Activated T-cell treated with anti-CD3 and anti-CD28 coated beads, Interleukin-2, amount 50 U/mL, for 72 hours (primary cell): ENCODE data around the gene RAI1. TPM values are rescaled to one million over a fixed set of nuclear protein-coding genes. Genes with fewer than 3 reads are reported as not detected.

Experiments
- ATAC-seq, 2 donors: fragments of 150-1000 bp; cut with Tn5 transposase; replicated peaks in 1 of 2; 2 replicates each; pipeline ENCODE4 v1.10.0; 2021; ENCODE audit warnings: moderate library complexity in 2 of 2, mild to moderate bottlenecking in 1 of 2
- DNase-seq, 2 donors: peaks; one replicate each; pipeline ENCODE4 v3.0.0; 2021 to 2022; ENCODE audit warnings: mixed read lengths in 1 of 2
- H3K27ac Mint-ChIP-seq: one replicate; pipeline ENCODE4 v1.8.0; 2022; ENCODE audit warnings: mild to moderate bottlenecking, moderate library complexity, mixed read lengths
- H3K27me3 Mint-ChIP-seq: one replicate; pipeline ENCODE4 v1.8.0; 2022; ENCODE audit warnings: low read depth, mixed read lengths
- H3K36me3 Mint-ChIP-seq, 2 donors: one replicate each; pipeline ENCODE4 v1.8.0; 2022; ENCODE audit warnings: mixed read lengths in 2 of 2, mild to moderate bottlenecking in 1 of 2; ENCODE audit not compliant: insufficient read depth in 2 of 2
- H3K4me1 Mint-ChIP-seq: one replicate; pipeline ENCODE4 v1.8.0; 2022; ENCODE audit warnings: low read depth, mixed read lengths
- H3K4me3 Mint-ChIP-seq, 2 donors: one replicate each; pipeline ENCODE4 v1.8.0; 2022; ENCODE audit warnings: mild to moderate bottlenecking in 2 of 2, mixed read lengths in 2 of 2, moderate library complexity in 2 of 2
- H3K9me3 Mint-ChIP-seq, 2 donors: one replicate each; pipeline ENCODE4 v1.8.0; 2022; ENCODE audit warnings: mixed read lengths in 2 of 2
- total RNA-seq, 2 donors: library from RNA; stranded (reverse); gene quantifications; one replicate each; pipeline ENCODE4 v1.2.3, GENCODE V29; 2022

Gene RAI1
- total RNA-seq, 2 donors from 2014 or later: 19.5 to 21.3 TPM

- Mint-ChIP-seq H3K27me3 (no peaks in the 10 kb centered on the region), H3K36me3 (no peaks in the 10 kb centered on the region), H3K4me3 (no peak overlapping the region), H3K9me3 (peaks cover 6 to 11% of the 10 kb centered on the region in 2 donors), H3K4me1 (no peaks in the 10 kb centered on the region), H3K27ac (no peak overlapping the region)
- ATAC-seq (no peak), DNase-seq (no peak)
Measured at GRCh38 chr17:17647524-17648178, 33.6 kb upstream of the RAI1 start.

DNA sequence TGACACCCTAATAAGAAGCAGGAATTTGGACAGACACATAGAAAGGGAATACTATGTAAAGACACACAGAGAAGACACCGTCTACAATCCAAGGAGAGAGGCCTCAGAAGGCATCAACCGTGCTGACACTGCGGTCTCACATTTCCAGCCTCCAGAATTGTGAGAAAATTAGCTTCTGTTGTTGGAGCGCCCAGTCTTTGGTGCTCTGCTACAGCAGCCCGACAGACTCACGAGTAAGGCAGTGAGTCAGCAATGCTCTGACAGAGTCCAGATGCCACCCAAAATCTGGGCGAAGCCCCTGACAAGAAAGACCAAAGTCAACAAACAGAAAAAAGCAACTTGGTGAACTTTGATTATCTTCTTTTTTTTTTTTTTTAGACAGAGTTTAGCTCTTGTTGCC is 32.5 kb upstream of the RAI1 start:
- Mint-ChIP-seq H3K4me1 (no peaks in the 10 kb centered on the region), H3K27ac (no peak overlapping the region), H3K36me3 (no peaks in the 10 kb centered on the region), H3K4me3 (no peak overlapping the region), H3K9me3 (peaks cover 6 to 11% of the 10 kb centered on the region in 2 donors), H3K27me3 (no peaks in the 10 kb centered on the region)
- DNase-seq (no peak), ATAC-seq (no peak)

DNA sequence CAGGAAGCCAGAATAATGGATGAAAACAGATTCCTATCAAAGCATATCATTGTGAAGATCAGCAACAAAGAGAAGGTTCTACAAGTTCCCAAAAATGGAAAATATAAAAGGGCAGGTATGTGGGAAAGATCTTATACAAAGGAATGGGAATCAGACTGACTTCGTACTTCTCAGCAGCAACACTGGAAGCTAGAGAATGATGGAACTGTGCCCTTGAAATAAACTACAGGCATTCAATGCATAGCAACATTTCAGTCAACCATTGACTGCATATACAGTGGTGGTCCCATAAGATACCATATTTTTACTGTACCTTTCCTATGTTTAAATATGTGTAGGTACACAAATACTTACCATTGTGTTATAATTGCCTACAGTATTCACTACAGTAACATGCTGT is 30.3 kb upstream of the RAI1 start:
- H3K9me3 Mint-ChIP-seq: peaks cover 6 to 9% of the 10 kb centered on the region in 2 donors
- no peaks in the 10 kb centered on the region for H3K27me3 Mint-ChIP-seq
- H3K27ac Mint-ChIP-seq: no peak overlapping the region
- no peak for ATAC-seq
- H3K4me3 Mint-ChIP-seq: no peak overlapping the region
- DNase-seq: no peak
- H3K4me1 Mint-ChIP-seq: no peaks in the 10 kb centered on the region
- H3K36me3 Mint-ChIP-seq: no peaks in the 10 kb centered on the region

- Mint-ChIP-seq H3K4me1 (no peaks in the 10 kb centered on the region), H3K27me3 (no peaks in the 10 kb centered on the region), H3K27ac (no peak overlapping the region), H3K9me3 (peaks cover 6 to 9% of the 10 kb centered on the region in 2 donors), H3K4me3 (no peak overlapping the region), H3K36me3 (no peaks in the 10 kb centered on the region)
- DNase-seq (no peak), ATAC-seq (no peak)
Measured at GRCh38 chr17:17653343-17653742, 27.9 kb upstream of the RAI1 start.

GRCh38 chr17:17659340-17659739 is 21.9 kb upstream of the RAI1 start:
- no peak for DNase-seq
- ATAC-seq: no peak
- no peak overlapping the region for H3K27ac Mint-ChIP-seq
- peaks cover 3 to 7% of the 10 kb centered on the region in 2 donors for H3K9me3 Mint-ChIP-seq
- H3K4me3 Mint-ChIP-seq: no peak overlapping the region
- no peaks in the 10 kb centered on the region for H3K27me3 Mint-ChIP-seq
- H3K4me1 Mint-ChIP-seq: peaks cover 15% of the 10 kb centered on the region
- peaks cover 2 to 6% of the 10 kb centered on the region in 2 donors for H3K36me3 Mint-ChIP-seq

DNA sequence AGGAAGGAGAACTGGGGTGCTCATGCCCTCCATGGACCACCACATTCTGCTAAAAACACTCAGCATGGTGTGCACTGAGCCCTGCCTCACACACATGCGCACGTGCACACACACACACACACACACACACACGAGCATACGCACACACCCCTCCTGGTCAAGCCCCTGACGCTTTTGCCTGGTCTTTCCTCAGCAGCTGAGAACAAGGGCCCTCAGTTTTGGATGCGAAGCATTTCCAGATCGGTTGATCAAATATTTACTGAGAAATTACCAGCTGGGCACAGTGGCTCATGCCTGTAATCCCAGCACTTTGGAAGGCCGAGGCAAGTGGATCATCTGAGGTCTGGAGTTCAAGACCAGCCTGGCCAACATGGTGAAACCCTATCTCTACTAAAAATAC is 20.1 kb upstream of the RAI1 start:
- no peak for DNase-seq
- H3K4me3 Mint-ChIP-seq: no peak overlapping the region
- H3K27ac Mint-ChIP-seq: no peak overlapping the region
- no peak for ATAC-seq
- H3K27me3 Mint-ChIP-seq: no peaks in the 10 kb centered on the region
- peaks cover 2 to 6% of the 10 kb centered on the region in 2 donors for H3K36me3 Mint-ChIP-seq
- peaks cover 3 to 7% of the 10 kb centered on the region in 2 donors for H3K9me3 Mint-ChIP-seq
- peaks cover 15% of the 10 kb centered on the region for H3K4me1 Mint-ChIP-seq

DNA sequence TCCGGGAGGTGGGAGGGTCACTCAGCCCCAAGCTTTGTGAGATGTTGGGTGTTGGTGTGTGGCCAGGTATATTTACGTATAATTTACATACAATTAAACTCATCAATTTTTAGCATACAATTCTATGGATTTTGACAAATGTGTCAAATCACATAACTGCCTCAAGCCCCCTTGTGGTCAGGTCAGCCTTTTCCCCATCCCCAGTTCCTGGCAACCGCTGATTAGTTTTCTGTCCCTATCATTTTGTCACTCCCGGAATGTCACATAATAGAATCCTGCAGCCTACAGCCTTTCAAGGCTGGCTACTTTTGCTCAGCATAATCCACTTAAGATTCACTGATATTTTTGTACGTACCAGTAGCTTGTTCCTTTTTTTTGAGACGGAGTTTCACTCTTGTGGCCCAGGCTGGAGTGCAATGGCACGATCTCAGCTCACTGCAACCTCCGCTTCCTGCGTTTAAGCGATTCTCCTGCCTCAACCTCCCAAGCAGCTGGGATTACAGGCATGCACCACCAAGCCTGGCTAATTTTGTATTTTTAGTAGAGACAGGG is 19.3 kb upstream of the RAI1 start:
- H3K36me3 Mint-ChIP-seq: peaks cover 2 to 6% of the 10 kb centered on the region in 2 donors
- peaks cover 15% of the 10 kb centered on the region for H3K4me1 Mint-ChIP-seq
- ATAC-seq: no peak
- no peak overlapping the region for H3K4me3 Mint-ChIP-seq
- H3K27me3 Mint-ChIP-seq: no peaks in the 10 kb centered on the region
- peaks cover 3 to 7% of the 10 kb centered on the region in 2 donors for H3K9me3 Mint-ChIP-seq
- DNase-seq: no peak
- no peak overlapping the region for H3K27ac Mint-ChIP-seq

DNA sequence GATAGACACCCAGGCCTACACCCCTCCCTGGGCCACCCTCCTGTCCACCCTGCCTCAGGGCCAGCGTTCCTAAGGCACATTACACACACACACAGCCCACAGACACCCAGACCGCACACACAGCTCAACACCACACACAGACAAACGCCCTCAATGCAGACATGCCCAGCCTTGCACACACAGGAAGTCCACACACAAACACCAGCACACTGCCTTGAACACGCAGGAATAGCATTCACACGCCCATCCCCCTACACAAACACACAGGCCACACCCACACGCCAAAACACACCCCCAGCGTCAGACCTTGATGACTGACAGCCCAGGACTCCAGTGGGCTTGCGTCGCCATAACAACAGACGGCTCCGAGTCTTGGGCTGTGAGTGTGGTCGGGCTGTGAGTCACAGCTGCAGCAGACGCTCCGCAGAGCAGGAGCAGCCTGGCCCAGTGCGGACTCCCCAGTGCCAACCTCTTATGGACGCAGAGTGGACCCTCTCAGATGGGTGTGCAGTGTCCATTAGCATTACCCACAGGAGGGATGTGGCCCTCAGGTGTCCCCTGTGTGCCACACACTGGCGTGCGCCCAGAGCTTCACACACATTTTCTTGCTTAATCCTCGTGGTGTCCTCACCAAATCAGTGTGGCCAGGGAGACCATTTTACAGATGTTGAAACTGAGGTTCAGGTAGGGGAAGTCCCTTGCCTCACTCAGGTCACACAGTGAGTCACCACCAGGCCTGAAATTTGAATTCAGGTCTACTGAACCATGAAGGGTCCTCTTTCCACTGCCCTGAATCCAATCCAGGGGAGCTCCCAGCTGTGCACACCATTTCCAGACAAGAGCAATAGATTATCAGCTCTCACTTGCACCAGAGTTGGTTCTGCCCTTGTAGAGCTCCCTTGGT is 17.8 kb upstream of the RAI1 start:
- Mint-ChIP-seq H3K4me1 (peaks cover 15% of the 10 kb centered on the region), H3K27me3 (no peaks in the 10 kb centered on the region), H3K27ac (no peak overlapping the region), H3K9me3 (peaks cover 3 to 7% of the 10 kb centered on the region in 2 donors), H3K4me3 (peak overlapping the region; percentile 14 to 56), H3K36me3 (peaks cover 2 to 6% of the 10 kb centered on the region in 2 donors)
- ATAC-seq (peak; percentile 98 to 99), DNase-seq (peak; percentile 79 to 88)

- no peak overlapping the region for H3K27ac Mint-ChIP-seq
Measured at GRCh38 chr17:17664064-17664452, 17.2 kb upstream of the RAI1 start.

DNA sequence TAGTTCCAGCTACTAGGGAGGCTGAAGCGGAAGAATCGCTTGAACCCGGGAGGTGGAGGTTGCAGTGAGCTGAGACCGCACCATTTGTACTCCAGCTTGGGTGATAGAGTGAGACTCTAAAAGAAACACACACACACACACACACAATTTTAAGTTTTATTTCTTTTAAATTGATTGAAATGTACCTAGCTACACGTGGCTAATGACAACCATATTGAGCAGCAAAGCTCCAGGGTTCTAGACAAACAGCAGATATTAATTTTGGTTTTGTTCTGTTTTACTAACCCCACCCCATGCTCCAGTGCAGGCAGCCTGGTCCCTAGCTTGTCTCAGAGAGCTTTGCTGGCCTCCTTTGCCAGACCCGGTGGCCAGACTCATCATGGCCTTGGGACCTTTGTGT is 16.0 kb upstream of the RAI1 start:
- DNase-seq: no peak
- no peaks in the 10 kb centered on the region for H3K36me3 Mint-ChIP-seq
- no peak overlapping the region for H3K4me3 Mint-ChIP-seq
- no peaks in the 10 kb centered on the region for H3K9me3 Mint-ChIP-seq
- ATAC-seq: no peak
- no peaks in the 10 kb centered on the region for H3K27me3 Mint-ChIP-seq
- peaks cover 21% of the 10 kb centered on the region for H3K4me1 Mint-ChIP-seq
- no peak overlapping the region for H3K27ac Mint-ChIP-seq

More at GRCh38 chr17:17664064-17664452, 17.2 kb upstream of the RAI1 start:
- H3K9me3 Mint-ChIP-seq: peaks cover under 1 to 3% of the 10 kb centered on the region in 2 donors
- H3K36me3 Mint-ChIP-seq: peaks cover 0 to 2% of the 10 kb centered on the region in 2 donors
- peaks cover 16% of the 10 kb centered on the region for H3K4me1 Mint-ChIP-seq
- ATAC-seq (no peak), DNase-seq (no peak)
- no peaks in the 10 kb centered on the region for H3K27me3 Mint-ChIP-seq
- no peak overlapping the region for H3K4me3 Mint-ChIP-seq

DNA sequence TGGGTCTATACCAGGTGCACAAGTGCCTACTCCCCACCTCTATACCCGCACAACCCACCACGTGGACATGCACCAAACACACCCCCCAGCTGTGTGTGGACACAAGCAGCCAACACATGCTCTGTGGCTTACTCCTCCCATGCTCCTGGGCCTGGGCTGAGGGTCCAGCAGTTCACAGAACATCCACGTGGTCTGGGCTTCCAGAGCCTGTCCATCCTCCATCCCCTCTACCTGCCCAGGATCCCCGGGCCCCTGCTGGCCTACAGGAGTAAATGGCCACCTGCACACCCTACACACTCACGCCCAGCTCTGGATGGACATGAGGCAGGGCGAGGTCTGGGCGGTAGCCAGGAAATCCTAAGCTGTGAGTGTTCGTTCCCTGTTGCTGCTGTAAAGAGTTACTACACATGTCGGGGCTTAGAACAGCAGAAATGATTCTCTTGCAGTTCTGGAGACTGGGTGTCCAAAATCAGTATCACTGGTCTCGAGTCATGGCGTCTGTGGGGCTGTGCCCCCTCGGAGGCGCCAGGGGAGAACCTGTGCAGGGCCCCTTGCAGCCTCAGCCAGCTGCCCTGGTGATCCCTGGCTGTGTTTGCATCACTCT is 15.0 kb upstream of the RAI1 start:
- H3K9me3 Mint-ChIP-seq: no peaks in the 10 kb centered on the region
- DNase-seq (no peak), ATAC-seq (no peak)
- no peaks in the 10 kb centered on the region for H3K36me3 Mint-ChIP-seq
- no peak overlapping the region for H3K27ac Mint-ChIP-seq
- no peak overlapping the region for H3K4me3 Mint-ChIP-seq
- peaks cover 21% of the 10 kb centered on the region for H3K4me1 Mint-ChIP-seq
- peaks cover 3% of the 10 kb centered on the region for H3K27me3 Mint-ChIP-seq

- Mint-ChIP-seq H3K36me3 (no peaks in the 10 kb centered on the region), H3K27ac (no peak overlapping the region), H3K4me3 (no peak overlapping the region), H3K9me3 (no peaks in the 10 kb centered on the region), H3K4me1 (peaks cover 21% of the 10 kb centered on the region), H3K27me3 (peaks cover 6% of the 10 kb centered on the region)
- ATAC-seq (no peak), DNase-seq (no peak)
Measured at GRCh38 chr17:17667231-17667630, 14.0 kb upstream of the RAI1 start.

DNA sequence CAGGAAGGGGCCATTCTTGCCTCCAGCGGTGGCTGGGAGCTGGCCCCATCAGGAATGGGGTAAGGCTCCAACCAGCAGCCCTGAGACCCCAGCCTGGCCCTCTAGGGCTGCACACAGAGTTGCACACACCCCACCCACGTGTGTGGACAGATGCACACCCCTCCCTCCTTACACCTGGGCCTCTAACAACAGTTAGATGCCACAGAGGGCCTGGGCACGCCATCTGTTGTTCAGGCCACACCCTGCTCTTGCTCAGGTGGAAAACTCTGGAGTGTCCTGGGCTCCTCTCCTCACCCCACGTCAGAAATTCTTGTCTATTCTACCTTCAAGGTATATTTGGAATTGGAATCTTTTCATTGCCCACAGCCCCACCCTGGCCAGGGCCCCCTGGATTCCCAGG is 13.3 kb upstream of the RAI1 start:
- no peaks in the 10 kb centered on the region for H3K9me3 Mint-ChIP-seq
- DNase-seq (no peak), ATAC-seq (no peak)
- H3K36me3 Mint-ChIP-seq: no peaks in the 10 kb centered on the region
- peaks cover 22% of the 10 kb centered on the region for H3K4me1 Mint-ChIP-seq
- H3K4me3 Mint-ChIP-seq: no peak overlapping the region
- peaks cover 6% of the 10 kb centered on the region for H3K27me3 Mint-ChIP-seq
- no peak overlapping the region for H3K27ac Mint-ChIP-seq
